ENCODE data around the gene SVIL. TPM values are rescaled to one million over a fixed set of nuclear protein-coding genes. Genes with fewer than 3 reads are reported as not detected.
A peak's percentile ranks its signal among the peaks of the same experiment; 100 is the strongest.

The SVIL gene
- total RNA-seq, 3 donors from 2014 or later (not counting 1 experiment from before 2014, with no cell fraction given): 24.9 to 57.2 (median 33.5) TPM

DNA sequence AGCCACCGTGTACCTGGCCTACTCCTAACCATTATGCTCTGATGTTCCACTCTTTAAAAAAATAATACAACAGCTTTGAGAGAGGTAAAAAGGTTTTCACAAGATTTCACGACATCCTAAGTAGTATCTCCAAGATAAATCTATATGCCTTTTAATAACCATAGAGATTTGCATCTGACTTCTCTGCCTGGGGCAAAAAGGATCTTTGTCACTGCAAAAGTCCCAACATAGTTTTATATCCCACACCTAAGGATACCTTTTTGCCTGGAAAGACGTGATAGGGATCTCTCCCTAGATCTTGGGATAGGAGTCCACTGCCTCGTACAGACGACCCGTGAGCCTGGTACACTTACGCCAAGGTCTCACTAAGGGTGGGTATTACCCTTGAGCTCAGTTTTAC, 31.4 kb upstream of the SVIL start:
- ATAC-seq: no peak
- Mint-ChIP-seq H3K27ac (no peak overlapping the region), H3K4me3 (no peak overlapping the region), H3K36me3 (peaks cover 9% of the 10 kb centered on the region), H3K27me3 (ENCODE audit: low read depth in 2 of 2) (no peaks in the 10 kb centered on the region), H3K4me1 (peaks cover 23 to 32% of the 10 kb centered on the region in 2 donors), H3K9me3 (no peaks in the 10 kb centered on the region)
- Histone ChIP-seq H3K4me3 (ENCODE audit: low read length) (no peak overlapping the region), H3K36me3 (ENCODE audit: control insufficient read depth, insufficient read depth, low read length) (no peaks in the 10 kb centered on the region), H3K27ac (ENCODE audit: low read length) (no peak overlapping the region), H3K9me3 (ENCODE audit: control insufficient read depth, insufficient read depth, low read length) (no peaks in the 10 kb centered on the region), H3K4me1 (ENCODE audit: control insufficient read depth, insufficient read depth, low read length) (no peaks in the 10 kb centered on the region), H3K27me3 (ENCODE audit: control insufficient read depth, insufficient read depth, low read length) (no peaks in the 10 kb centered on the region)
- no peak for DNase-seq
- TF ChIP-seq, protein P1, sequence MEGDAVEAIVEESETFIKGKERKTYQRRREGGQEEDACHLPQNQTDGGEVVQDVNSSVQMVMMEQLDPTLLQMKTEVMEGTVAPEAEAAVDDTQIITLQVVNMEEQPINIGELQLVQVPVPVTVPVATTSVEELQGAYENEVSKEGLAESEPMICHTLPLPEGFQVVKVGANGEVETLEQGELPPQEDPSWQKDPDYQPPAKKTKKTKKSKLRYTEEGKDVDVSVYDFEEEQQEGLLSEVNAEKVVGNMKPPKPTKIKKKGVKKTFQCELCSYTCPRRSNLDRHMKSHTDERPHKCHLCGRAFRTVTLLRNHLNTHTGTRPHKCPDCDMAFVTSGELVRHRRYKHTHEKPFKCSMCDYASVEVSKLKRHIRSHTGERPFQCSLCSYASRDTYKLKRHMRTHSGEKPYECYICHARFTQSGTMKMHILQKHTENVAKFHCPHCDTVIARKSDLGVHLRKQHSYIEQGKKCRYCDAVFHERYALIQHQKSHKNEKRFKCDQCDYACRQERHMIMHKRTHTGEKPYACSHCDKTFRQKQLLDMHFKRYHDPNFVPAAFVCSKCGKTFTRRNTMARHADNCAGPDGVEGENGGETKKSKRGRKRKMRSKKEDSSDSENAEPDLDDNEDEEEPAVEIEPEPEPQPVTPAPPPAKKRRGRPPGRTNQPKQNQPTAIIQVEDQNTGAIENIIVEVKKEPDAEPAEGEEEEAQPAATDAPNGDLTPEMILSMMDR (IDR thresholded peaks at IDR 0.05): no peak
- intact Hi-C loops (cut with micrococcal nuclease): no loop called here
- WGBS (ENCODE audit: insufficient coverage): 89% methylated on average over 7 of the region's 7 CpGs

DNA sequence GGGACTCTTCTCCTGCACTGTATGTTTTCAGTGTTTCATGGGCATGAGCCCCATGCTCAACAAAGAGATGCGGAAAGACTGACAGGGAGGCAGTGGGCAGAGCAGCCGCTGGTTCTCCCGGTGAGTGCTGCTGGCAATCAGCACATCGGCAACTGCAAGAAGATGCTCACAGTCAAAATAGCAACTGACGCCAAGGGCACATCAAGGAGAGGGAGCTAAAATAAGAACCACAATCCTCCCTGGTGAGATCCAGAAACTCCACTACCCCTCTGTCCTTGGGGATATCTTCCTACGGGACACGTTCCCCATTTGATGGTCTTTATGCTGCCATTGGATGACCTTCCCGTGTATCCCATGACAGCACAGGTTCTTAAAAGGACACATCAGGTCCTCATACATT, 28.9 kb upstream of the SVIL start:
- H3K4me1 ChIP-seq (ENCODE audit: control insufficient read depth, insufficient read depth, low read length): peaks cover 19% of the 10 kb centered on the region
- Mint-ChIP-seq H3K27me3 (ENCODE audit: low read depth in 2 of 2) (no peaks in the 10 kb centered on the region), H3K9me3 (no peaks in the 10 kb centered on the region), H3K27ac (no peak overlapping the region), H3K4me3 (no peak overlapping the region), H3K36me3 (no peaks in the 10 kb centered on the region), H3K4me1 (peaks cover 29 to 38% of the 10 kb centered on the region in 2 donors)
- H3K36me3 ChIP-seq (ENCODE audit: control insufficient read depth, insufficient read depth, low read length): no peaks in the 10 kb centered on the region
- intact Hi-C loops (cut with micrococcal nuclease): no loop called here
- no peaks in the 10 kb centered on the region for H3K9me3 ChIP-seq (ENCODE audit: control insufficient read depth, insufficient read depth, low read length)
- 97% methylated on average over 8 of the region's 8 CpGs for WGBS (ENCODE audit: insufficient coverage)
- H3K27me3 ChIP-seq (ENCODE audit: control insufficient read depth, insufficient read depth, low read length): no peaks in the 10 kb centered on the region
- no peak for DNase-seq
- H3K27ac ChIP-seq (ENCODE audit: low read length): no peak overlapping the region
- H3K4me3 ChIP-seq (ENCODE audit: low read length): no peak overlapping the region
- ATAC-seq: no peak
- TF ChIP-seq, protein P1 (IDR thresholded peaks at IDR 0.05): no peak

DNA sequence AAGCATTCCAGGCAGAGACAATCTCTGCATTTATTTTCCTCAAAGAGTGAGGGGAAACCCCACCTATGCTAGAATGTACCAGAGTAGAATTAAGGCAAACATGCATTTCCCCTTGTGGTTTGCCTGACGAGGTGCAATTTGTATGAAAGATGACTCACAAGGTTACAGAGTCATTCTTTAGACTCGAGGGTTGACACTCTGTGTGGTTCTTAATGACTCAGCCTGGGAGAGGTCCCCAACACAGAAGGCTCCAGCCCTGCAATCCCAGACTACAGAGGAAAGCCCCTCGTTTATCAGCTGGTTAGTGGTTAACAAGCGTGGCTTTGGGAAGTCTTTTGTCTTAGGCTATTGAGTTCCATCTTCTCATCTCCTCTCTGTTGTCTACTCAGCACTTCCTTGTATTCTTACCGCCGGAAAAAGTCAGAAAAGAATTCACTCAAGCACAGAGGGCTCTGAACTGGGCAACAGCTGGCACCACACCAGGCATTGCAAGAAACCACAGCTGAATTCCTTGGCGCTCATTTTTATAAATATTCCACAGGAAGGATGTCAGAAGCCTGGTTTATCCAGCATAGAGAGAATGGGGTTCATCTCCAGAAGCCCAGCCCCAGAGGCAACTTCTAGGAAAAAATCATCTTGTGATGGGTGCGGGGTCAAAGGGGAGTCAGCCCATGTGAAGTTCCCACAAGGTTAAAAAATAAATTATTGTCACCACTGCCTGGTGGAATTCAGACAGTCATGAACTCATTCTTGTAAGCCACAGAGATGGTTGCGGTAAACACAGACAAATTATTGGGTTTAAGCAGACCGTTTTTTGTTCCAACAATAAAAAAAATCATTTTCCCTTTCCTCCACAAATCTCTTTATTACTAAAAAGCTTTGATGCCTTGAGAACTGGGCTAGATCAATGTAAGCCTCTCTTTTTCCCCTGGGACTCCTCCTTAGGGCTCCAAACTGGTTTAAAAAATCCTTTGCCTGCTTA, 24.5 kb upstream of the SVIL start:
- peak overlapping the region; percentile 81 for H3K27ac ChIP-seq (ENCODE audit: low read length)
- peak; percentile 65 to 91 for DNase-seq
- H3K27ac Mint-ChIP-seq: peak overlapping the region; percentile 86 to 92
- TF ChIP-seq, protein P1 (IDR thresholded peaks at IDR 0.05): no peak
- no peak overlapping the region for H3K4me3 ChIP-seq (ENCODE audit: low read length)
- peaks cover 38% of the 10 kb centered on the region for H3K4me1 ChIP-seq (ENCODE audit: control insufficient read depth, insufficient read depth, low read length)
- no peaks in the 10 kb centered on the region for H3K27me3 ChIP-seq (ENCODE audit: control insufficient read depth, insufficient read depth, low read length)
- H3K36me3 Mint-ChIP-seq: no peaks in the 10 kb centered on the region
- peak overlapping the region; percentile 82 for H3K4me3 Mint-ChIP-seq
- intact Hi-C loops (cut with micrococcal nuclease): loop anchor here (1.0 to 2.0 kb wide), 6 partner anchors 11 to 870 kb away; no protein-coding TSS in a partner anchor
- H3K36me3 ChIP-seq (ENCODE audit: control insufficient read depth, insufficient read depth, low read length): peaks cover 3% of the 10 kb centered on the region
- H3K9me3 Mint-ChIP-seq: no peaks in the 10 kb centered on the region
- peak; percentile 85 to 97 (median 93) for ATAC-seq
- peaks cover 55 to 67% of the 10 kb centered on the region in 2 donors for H3K4me1 Mint-ChIP-seq
- 11% methylated on average over 8 of the region's 10 CpGs for WGBS (ENCODE audit: insufficient coverage)
- H3K9me3 ChIP-seq (ENCODE audit: control insufficient read depth, insufficient read depth, low read length): peaks cover 5% of the 10 kb centered on the region
- H3K27me3 Mint-ChIP-seq (ENCODE audit: low read depth in 2 of 2): no peaks in the 10 kb centered on the region

Measured in natural killer cell (primary cell).